Osteocyte (in vitro differentiated cells): ENCODE results near the gene NRXN2. TPM values are rescaled to one million over a fixed set of nuclear protein-coding genes. Genes with fewer than 3 reads are reported as not detected.

Source experiments
- DNase-seq: peaks from one replicate; pipeline ENCODE4 v3.0.0; 2021; ENCODE audit warnings: mixed read lengths; ENCODE audit not compliant: unreplicated experiment; ENCODE audit errors: extremely low spot score
- H3K27ac Mint-ChIP-seq: one replicate; pipeline ENCODE4 v1.8.0; 2021; ENCODE audit warnings: mild to moderate bottlenecking, mixed read lengths; ENCODE audit not compliant: unreplicated experiment
- H3K27me3 Mint-ChIP-seq: one replicate; pipeline ENCODE4 v1.8.0; 2021; ENCODE audit warnings: mixed read lengths; ENCODE audit not compliant: unreplicated experiment
- H3K36me3 Mint-ChIP-seq: one replicate; pipeline ENCODE4 v1.8.0; 2021; ENCODE audit warnings: mixed read lengths; ENCODE audit not compliant: unreplicated experiment
- H3K4me1 Mint-ChIP-seq: one replicate; pipeline ENCODE4 v1.8.0; 2021; ENCODE audit warnings: mixed read lengths; ENCODE audit not compliant: unreplicated experiment
- H3K4me3 Mint-ChIP-seq: one replicate; pipeline ENCODE4 v1.8.0; 2021; ENCODE audit warnings: mild to moderate bottlenecking, moderate library complexity, mixed read lengths; ENCODE audit not compliant: unreplicated experiment
- H3K9me3 Mint-ChIP-seq: one replicate; pipeline ENCODE4 v1.8.0; 2021; ENCODE audit warnings: mixed read lengths; ENCODE audit not compliant: unreplicated experiment
- total RNA-seq: library from RNA; stranded (reverse); gene quantifications from 2 replicates; pipeline ENCODE4 v1.2.1, GENCODE V29; 2021
- TF ChIP-seq, protein P1 (sequence below): fragments of 200-600 bp; sonication (generic); IDR thresholded peaks from 2 replicates; pipeline ENCODE4 v1.5.0; 2021; ENCODE audit warnings: antibody characterized with exemption, mild to moderate bottlenecking, moderate library complexity

Gene NRXN2
- total RNA-seq, 1 donor from 2014 or later: 2.6 TPM

DNA sequence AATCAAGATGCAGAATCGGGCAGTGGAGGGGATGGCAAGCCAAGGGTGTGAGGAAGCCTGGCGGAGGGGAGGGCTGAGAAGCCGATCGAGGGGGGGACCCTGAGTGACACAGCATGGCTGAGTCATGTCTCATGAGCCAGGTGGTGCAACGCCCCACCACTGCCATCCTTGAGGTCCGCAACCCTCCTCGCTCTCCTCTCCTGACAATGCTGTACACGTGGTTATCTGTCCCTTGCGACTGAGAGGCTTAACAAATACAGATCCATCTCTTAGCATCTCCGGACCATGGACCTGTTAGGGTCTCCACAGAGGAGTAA is 117.8 kb downstream of the NRXN2 start:
- Mint-ChIP-seq H3K9me3 (no peaks in the 10 kb centered on the region), H3K4me3 (no peak overlapping the region), H3K4me1 (no peaks in the 10 kb centered on the region), H3K27ac (no peak overlapping the region), H3K27me3 (peaks cover 13% of the 10 kb centered on the region), H3K36me3 (no peaks in the 10 kb centered on the region)
- no peak for DNase-seq
- TF ChIP-seq, protein P1, sequence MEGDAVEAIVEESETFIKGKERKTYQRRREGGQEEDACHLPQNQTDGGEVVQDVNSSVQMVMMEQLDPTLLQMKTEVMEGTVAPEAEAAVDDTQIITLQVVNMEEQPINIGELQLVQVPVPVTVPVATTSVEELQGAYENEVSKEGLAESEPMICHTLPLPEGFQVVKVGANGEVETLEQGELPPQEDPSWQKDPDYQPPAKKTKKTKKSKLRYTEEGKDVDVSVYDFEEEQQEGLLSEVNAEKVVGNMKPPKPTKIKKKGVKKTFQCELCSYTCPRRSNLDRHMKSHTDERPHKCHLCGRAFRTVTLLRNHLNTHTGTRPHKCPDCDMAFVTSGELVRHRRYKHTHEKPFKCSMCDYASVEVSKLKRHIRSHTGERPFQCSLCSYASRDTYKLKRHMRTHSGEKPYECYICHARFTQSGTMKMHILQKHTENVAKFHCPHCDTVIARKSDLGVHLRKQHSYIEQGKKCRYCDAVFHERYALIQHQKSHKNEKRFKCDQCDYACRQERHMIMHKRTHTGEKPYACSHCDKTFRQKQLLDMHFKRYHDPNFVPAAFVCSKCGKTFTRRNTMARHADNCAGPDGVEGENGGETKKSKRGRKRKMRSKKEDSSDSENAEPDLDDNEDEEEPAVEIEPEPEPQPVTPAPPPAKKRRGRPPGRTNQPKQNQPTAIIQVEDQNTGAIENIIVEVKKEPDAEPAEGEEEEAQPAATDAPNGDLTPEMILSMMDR: no peak

DNA sequence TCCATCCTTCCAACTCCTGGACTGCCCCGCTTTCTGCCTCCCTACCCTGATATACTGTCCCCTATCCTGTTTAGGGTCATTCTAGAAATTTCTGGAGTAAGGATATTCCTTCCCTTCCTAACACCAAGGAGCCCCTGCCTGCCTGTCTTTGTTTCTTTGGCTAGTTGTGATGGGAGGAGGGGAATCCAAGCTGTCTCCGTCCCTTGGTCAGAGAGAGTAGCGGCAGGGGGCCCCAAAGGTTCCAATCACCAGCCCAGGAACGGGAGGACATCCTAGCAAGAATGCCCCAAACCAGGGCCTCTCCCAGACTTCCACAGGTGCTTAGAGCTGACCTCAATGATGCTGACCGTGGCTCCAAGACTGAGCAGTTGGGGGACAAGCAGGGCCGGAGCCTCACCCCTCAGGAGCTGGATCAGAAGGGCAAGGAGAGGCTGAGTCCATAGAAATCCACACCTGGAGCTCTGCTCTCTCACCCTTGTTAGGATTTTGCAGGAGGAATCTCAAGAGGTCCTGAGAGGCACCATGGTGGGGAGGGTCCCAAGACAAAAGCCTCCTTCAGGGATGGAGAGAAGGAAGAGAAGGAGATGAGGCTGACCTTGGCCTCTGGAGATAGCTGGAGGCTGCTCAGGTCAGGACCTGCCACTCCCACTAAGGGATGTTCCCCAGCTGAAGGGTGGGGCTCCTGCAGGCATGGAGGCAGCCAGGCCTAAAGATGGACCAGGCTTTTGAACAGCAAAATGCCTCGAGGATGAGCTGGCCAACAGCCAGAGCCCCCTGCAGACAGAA is 118.3 kb downstream of the NRXN2 start:
- no peaks in the 10 kb centered on the region for H3K9me3 Mint-ChIP-seq
- TF ChIP-seq, protein P1: no peak
- no peaks in the 10 kb centered on the region for H3K4me1 Mint-ChIP-seq
- peaks cover 13% of the 10 kb centered on the region for H3K27me3 Mint-ChIP-seq
- no peak overlapping the region for H3K4me3 Mint-ChIP-seq
- no peak overlapping the region for H3K27ac Mint-ChIP-seq
- no peaks in the 10 kb centered on the region for H3K36me3 Mint-ChIP-seq
- no peak for DNase-seq

DNA sequence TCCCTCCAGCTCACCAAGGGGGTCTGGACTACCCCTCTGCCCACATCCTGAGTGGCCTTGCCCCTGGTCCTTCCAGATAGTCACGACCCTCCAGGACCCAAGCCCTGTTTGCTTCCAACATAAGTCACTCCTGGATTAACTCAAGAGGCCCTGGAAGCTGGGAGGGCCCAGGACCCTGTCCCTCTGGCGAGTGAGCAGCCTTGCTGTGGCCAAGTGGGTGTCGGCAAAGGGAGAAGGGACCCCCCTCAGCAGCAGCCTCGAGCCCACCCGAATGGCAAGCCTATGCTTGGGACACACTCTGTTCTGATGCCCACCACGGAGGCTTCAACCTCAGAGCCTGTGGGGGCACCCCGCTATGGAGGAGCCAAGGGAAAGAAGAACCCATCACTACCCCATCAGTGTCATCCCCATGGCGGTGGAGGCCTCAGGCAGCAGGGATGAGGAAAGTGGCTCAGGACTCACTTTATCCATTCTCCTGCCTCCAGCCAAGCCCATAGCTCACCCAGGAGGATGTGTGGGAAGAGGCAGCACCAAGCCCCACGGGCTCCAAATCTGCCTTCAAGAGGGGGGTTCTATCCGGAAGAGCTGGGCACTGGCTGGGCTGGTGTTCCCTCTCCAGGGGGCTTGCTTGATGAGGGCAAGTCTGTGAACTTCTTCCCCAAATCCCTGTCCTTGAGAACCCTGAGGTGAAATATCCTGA is 119.4 kb downstream of the NRXN2 start:
- Mint-ChIP-seq H3K4me1 (no peaks in the 10 kb centered on the region), H3K4me3 (no peak overlapping the region), H3K36me3 (no peaks in the 10 kb centered on the region), H3K27ac (no peak overlapping the region), H3K27me3 (peaks cover 10% of the 10 kb centered on the region), H3K9me3 (no peaks in the 10 kb centered on the region)
- no peak for DNase-seq
- TF ChIP-seq, protein P1: no peak

DNA sequence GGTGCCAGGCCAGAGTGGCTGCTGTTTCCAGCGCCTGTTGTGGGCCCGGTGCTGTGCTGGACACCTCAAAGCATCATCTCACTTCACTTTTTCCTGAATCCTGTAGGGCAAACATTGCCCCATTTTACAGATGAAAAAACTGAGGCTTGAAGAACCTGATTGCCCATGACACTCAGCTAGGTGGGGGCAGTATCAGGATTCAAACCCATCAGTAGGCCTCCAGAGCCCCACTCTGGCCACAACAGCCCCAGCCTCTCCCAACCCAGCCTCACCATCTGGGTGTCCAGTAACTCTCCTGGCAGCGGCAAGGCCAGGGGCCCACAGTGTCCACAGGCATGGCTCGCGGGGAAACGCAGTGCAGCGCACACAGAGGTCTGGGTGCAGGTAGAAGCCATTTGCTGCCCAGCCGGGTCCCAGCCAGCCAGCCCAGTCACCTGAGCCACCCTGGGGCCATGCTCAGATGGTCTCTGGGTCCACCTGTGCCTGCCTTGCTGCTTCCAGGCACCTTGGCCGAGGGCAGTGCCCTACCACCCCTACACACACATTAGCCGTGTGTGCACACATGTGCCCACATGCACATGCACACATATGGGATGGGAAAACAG is 120.4 kb downstream of the NRXN2 start:
- H3K27ac Mint-ChIP-seq: no peak overlapping the region
- peaks cover 9% of the 10 kb centered on the region for H3K27me3 Mint-ChIP-seq
- H3K4me3 Mint-ChIP-seq: no peak overlapping the region

More for the DNA sequence above, 120.4 kb downstream of the NRXN2 start:
- H3K36me3 Mint-ChIP-seq: no peaks in the 10 kb centered on the region
- no peak for DNase-seq
- TF ChIP-seq, protein P1: no peak
- no peaks in the 10 kb centered on the region for H3K4me1 Mint-ChIP-seq
- no peaks in the 10 kb centered on the region for H3K9me3 Mint-ChIP-seq
